Neuronal stem cell (in vitro differentiated cells): ENCODE data around the gene ACSF3.

Source experiments
- DNase-seq: peaks from one replicate; pipeline ENCODE4 v3.0.0-alpha.2; 2013; ENCODE audit warnings: low spot score
- H2AFZ ChIP-seq: one replicate; pipeline ENCODE4 v1.6.1; 2013; ENCODE audit warnings: mild to moderate bottlenecking, low read length, inconsistent platforms
- H2AK5ac ChIP-seq: 2 replicates; pipeline ENCODE4 v1.6.1; 2013; ENCODE audit warnings: low read depth, mild to moderate bottlenecking, inconsistent platforms, low read length, moderate library complexity, mixed read lengths
- H2BK120ac ChIP-seq: 2 replicates; pipeline ENCODE4 v1.6.1; 2013; ENCODE audit warnings: low read depth, mild to moderate bottlenecking, inconsistent platforms, low read length, moderate library complexity, mixed read lengths
- H2BK12ac ChIP-seq: one replicate; pipeline ENCODE4 v1.6.1; 2013; ENCODE audit warnings: low read length, inconsistent platforms
- H2BK15ac ChIP-seq: 2 replicates; pipeline ENCODE4 v1.6.1; 2013; ENCODE audit warnings: mild to moderate bottlenecking, low read length, inconsistent platforms, mixed read lengths
- H2BK5ac ChIP-seq: one replicate; pipeline ENCODE4 v1.6.1; 2013; ENCODE audit warnings: inconsistent platforms, mild to moderate bottlenecking, low read length, moderate library complexity
- H3K14ac ChIP-seq: one replicate; pipeline ENCODE4 v1.6.1; 2013; ENCODE audit warnings: low read length, inconsistent platforms
- H3K18ac ChIP-seq: 2 replicates; pipeline ENCODE4 v1.6.1; 2013; ENCODE audit warnings: low read length, inconsistent platforms
- H3K23ac ChIP-seq: 2 replicates; pipeline ENCODE4 v1.6.1; 2013; ENCODE audit warnings: low read depth, mild to moderate bottlenecking, mixed read lengths, low read length, inconsistent platforms; ENCODE audit not compliant: poor library complexity
- H3K27ac ChIP-seq: replicated peaks from 3 replicates; pipeline ENCODE4 v1.5.1; 2013; ENCODE audit warnings: low read length, inconsistent platforms
- H3K27me3 ChIP-seq, 3 experiments: 2 replicates each; pipeline ENCODE4 v1.6.1; 2013; ENCODE audit warnings: low read length in 3 of 3, mild to moderate bottlenecking in 2 of 3, inconsistent platforms in 1 of 3, low read depth in 1 of 3, mixed read lengths in 1 of 3, moderate library complexity in 1 of 3; ENCODE audit not compliant: control insufficient read depth in 3 of 3, insufficient read depth in 3 of 3
- H3K36me3 ChIP-seq, 2 donors: replicated peaks in 1 of 2; 2 replicates each; pipeline ENCODE4 v1.6.1; 2013; ENCODE audit warnings: low read length in 2 of 2; ENCODE audit not compliant: control insufficient read depth in 2 of 2, insufficient read depth in 2 of 2
- H3K4ac ChIP-seq: 2 replicates; pipeline ENCODE4 v1.6.1; 2013; ENCODE audit warnings: inconsistent platforms, mild to moderate bottlenecking, low read length, moderate library complexity
- H3K4me1 ChIP-seq, 2 donors: 1 replicate in 1 of 2; 2 replicates in 1 of 2; pipeline ENCODE4 v1.6.1; 2013; ENCODE audit warnings: low read length in 2 of 2, low read depth in 1 of 2; ENCODE audit not compliant: control insufficient read depth in 2 of 2, insufficient read depth in 1 of 2
- H3K4me2 ChIP-seq: one replicate; pipeline ENCODE4 v1.6.1; 2013; ENCODE audit warnings: mild to moderate bottlenecking, low read length, inconsistent platforms; ENCODE audit not compliant: insufficient read depth, poor library complexity, severe bottlenecking
- H3K4me3 ChIP-seq, 2 donors: 2 replicates each; pipeline ENCODE4 v1.5.1; 2013; ENCODE audit warnings: low read length in 2 of 2, mild to moderate bottlenecking in 2 of 2, inconsistent platforms in 1 of 2, moderate library complexity in 1 of 2
- H3K79me1 ChIP-seq: one replicate; pipeline ENCODE4 v1.6.1; 2013; ENCODE audit warnings: low read depth, mild to moderate bottlenecking, inconsistent platforms, low read length, moderate library complexity
- H3K9ac ChIP-seq: one replicate; pipeline ENCODE4 v1.6.1; 2013; ENCODE audit warnings: mild to moderate bottlenecking, low read depth, low read length, inconsistent platforms; ENCODE audit not compliant: poor library complexity
- H3K9me3 ChIP-seq, 2 donors: replicated peaks in 1 of 2; 2 replicates each; pipeline versions ENCODE3 to v1.6.1; 2013; ENCODE audit warnings: low read length in 2 of 2, mild to moderate bottlenecking in 2 of 2, inconsistent platforms in 1 of 2, low read depth in 1 of 2, mixed read lengths in 1 of 2, moderate library complexity in 1 of 2; ENCODE audit not compliant: control insufficient read depth in 2 of 2, insufficient read depth in 1 of 2
- H4K8ac ChIP-seq: one replicate; pipeline ENCODE4 v1.6.1; 2013; ENCODE audit warnings: low read depth, mild to moderate bottlenecking, inconsistent platforms, low read length, moderate library complexity
- H4K91ac ChIP-seq: one replicate; pipeline ENCODE4 v1.6.1; 2013; ENCODE audit warnings: low read length, low read depth, mild to moderate bottlenecking, inconsistent platforms; ENCODE audit not compliant: poor library complexity
- WGBS, 2 donors: extraction: QIAGEN DNeasy Blood & Tissue Kit; methylation state at CpG; one replicate each; pipeline ENCODE4 v1.1.7; 2013; ENCODE audit warnings: missing lambda C conversion rate in 2 of 2, mixed read lengths in 1 of 2; ENCODE audit not compliant: insufficient read length in 2 of 2, insufficient replicate concordance in 1 of 2; ENCODE audit errors: extremely low coverage in 2 of 2; 5-methylcytosine and 5-hydroxymethylcytosine counted together

Gene ACSF3

GRCh38 chr16:89076159-89076558 is 17.5 kb upstream of the ACSF3 start:
- Histone ChIP-seq H4K91ac (no peak overlapping the region), H2BK15ac (no peak overlapping the region), H3K4ac (no peak overlapping the region), H3K4me2 (no peak overlapping the region), H3K23ac (peak overlapping the region; percentile 21), H2BK12ac (peak overlapping the region; percentile 14), H3K18ac (no peak overlapping the region), H3K9me3 (peaks cover 4 to 27% of the 10 kb centered on the region in 2 donors), H3K4me1 (peaks cover 2 to 3% of the 10 kb centered on the region in 2 donors), H2AFZ (no peak overlapping the region), H3K27me3 (peaks cover 0 to 6% (median 0%) of the 10 kb centered on the region in 3 experiments), H2BK5ac (no peak overlapping the region), H3K36me3 (peaks cover 0 to 2% of the 10 kb centered on the region in 2 donors), H4K8ac (no peak overlapping the region), H3K4me3 (peak overlapping the region in 1 of 2 donors; percentile 63), H3K9ac (peak overlapping the region; percentile 79), H3K79me1 (peaks cover 6% of the 10 kb centered on the region), H2BK120ac (no peak overlapping the region), H3K27ac (peak overlapping the region; percentile 12), H3K14ac (peak overlapping the region; percentile 76), H2AK5ac (peak overlapping the region; percentile 69)
- WGBS, 2 donors, result no CpG with 5 or more reads among the region's 14 CpGs
- DNase-seq, result no peak

- peaks cover 0 to 6% (median 0%) of the 10 kb centered on the region in 3 experiments for H3K27me3 ChIP-seq
- WGBS, 2 donors, result no CpG with 5 or more reads among the region's 16 CpGs
- peak overlapping the region; percentile 72 for H2BK15ac ChIP-seq
- no peak overlapping the region for H4K8ac ChIP-seq
- no peak overlapping the region for H3K9ac ChIP-seq
- no peak for DNase-seq
- no peak overlapping the region for H3K4me2 ChIP-seq
- peaks cover 6% of the 10 kb centered on the region for H3K79me1 ChIP-seq
- H3K36me3 ChIP-seq, result peaks cover 0 to 2% of the 10 kb centered on the region in 2 donors
- no peak overlapping the region for H2AFZ ChIP-seq
- H3K23ac ChIP-seq, result no peak overlapping the region
- H3K18ac ChIP-seq, result no peak overlapping the region
- H3K4ac ChIP-seq, result no peak overlapping the region
- no peak overlapping the region for H3K4me3 ChIP-seq
- no peak overlapping the region for H2BK12ac ChIP-seq
- no peak overlapping the region for H4K91ac ChIP-seq
- peaks cover 4 to 27% of the 10 kb centered on the region in 2 donors for H3K9me3 ChIP-seq
- no peak overlapping the region for H3K27ac ChIP-seq
- H2BK120ac ChIP-seq, result no peak overlapping the region
- H3K4me1 ChIP-seq, result peaks cover under 1 to 2% of the 10 kb centered on the region in 2 donors
- no peak overlapping the region for H3K14ac ChIP-seq
- H2BK5ac ChIP-seq, result no peak overlapping the region
- H2AK5ac ChIP-seq, result no peak overlapping the region
Observed at GRCh38 chr16:89077076-89077475, 16.6 kb upstream of the ACSF3 start.

- Histone ChIP-seq H3K18ac (no peak overlapping the region), H3K79me1 (peaks cover 6% of the 10 kb centered on the region), H2BK120ac (no peak overlapping the region), H3K4me1 (no peaks in the 10 kb centered on the region), H4K8ac (no peak overlapping the region), H3K36me3 (peaks cover 0 to 2% of the 10 kb centered on the region in 2 donors), H2BK15ac (no peak overlapping the region), H2AFZ (no peak overlapping the region), H2AK5ac (no peak overlapping the region), H3K9me3 (peaks cover 4 to 27% of the 10 kb centered on the region in 2 donors), H3K4ac (no peak overlapping the region), H2BK5ac (no peak overlapping the region), H3K14ac (no peak overlapping the region), H3K4me2 (no peak overlapping the region), H3K4me3 (no peak overlapping the region), H3K27me3 (peaks cover 0 to 6% (median 0%) of the 10 kb centered on the region in 3 experiments), H3K23ac (no peak overlapping the region), H2BK12ac (no peak overlapping the region), H4K91ac (no peak overlapping the region), H3K9ac (no peak overlapping the region), H3K27ac (no peak overlapping the region)
- no peak for DNase-seq
- no CpG with 5 or more reads among the region's 8 CpGs for WGBS, 2 donors
Observed at GRCh38 chr16:89078172-89078571, 15.5 kb upstream of the ACSF3 start.

- Histone ChIP-seq H2BK12ac (no peak overlapping the region), H2AFZ (no peak overlapping the region), H3K4me2 (no peak overlapping the region), H2BK5ac (no peak overlapping the region), H3K23ac (no peak overlapping the region), H4K91ac (no peak overlapping the region), H2AK5ac (peak overlapping the region; percentile 74), H2BK15ac (no peak overlapping the region), H3K27ac (no peak overlapping the region), H3K27me3 (peaks cover 0 to 6% (median 0%) of the 10 kb centered on the region in 3 experiments), H3K4me1 (no peaks in the 10 kb centered on the region), H3K14ac (no peak overlapping the region), H3K4ac (no peak overlapping the region), H4K8ac (no peak overlapping the region), H3K9ac (no peak overlapping the region), H3K4me3 (no peak overlapping the region), H3K9me3 (peaks cover 4 to 20% of the 10 kb centered on the region in 2 donors), H2BK120ac (no peak overlapping the region), H3K36me3 (peaks cover 0 to 2% of the 10 kb centered on the region in 2 donors), H3K79me1 (peaks cover 3% of the 10 kb centered on the region), H3K18ac (peak overlapping the region; percentile 48)
- WGBS, 2 donors, result no CpG with 5 or more reads among the region's 19 CpGs
- no peak for DNase-seq
Observed at GRCh38 chr16:89079434-89079980, 14.1 kb upstream of the ACSF3 start.
